ENCODE data around the gene NOS1AP. TPM values are rescaled to one million over a fixed set of nuclear protein-coding genes. Genes with fewer than 3 reads are reported as not detected.
"Not testable (repeated sequence)": the region's sequence is repeated elsewhere in the genome, so short reads cannot be mapped to it uniquely, and the experiment has no call there.

NOS1AP gene
- total and polyA plus RNA-seq, 2 donors (not counting 3 experiments of a cell fraction or from before 2014, with no cell fraction given): 1.3 to 5.4 TPM

GRCh38 chr1:162417650-162418049 is 348.2 kb downstream of the NOS1AP start:
- Histone ChIP-seq H3K4me1 (ENCODE audit: control insufficient read depth, extremely low read depth, insufficient read depth, low read length) (no peaks in the 10 kb centered on the region), H3K79me2 (ENCODE audit: control insufficient read depth, insufficient read depth, low read length) (no peaks in the 10 kb centered on the region), H3K9me3 (replicated peaks; ENCODE audit: control insufficient read depth, insufficient read depth, low read length) (no peaks in the 10 kb centered on the region), H4K20me1 (replicated peaks; ENCODE audit: control insufficient read depth, extremely low read depth, insufficient read depth, low read length) (no peaks in the 10 kb centered on the region), H3K27me3 (ENCODE audit: control insufficient read depth in 2 of 2, insufficient read depth in 2 of 2, low read length in 2 of 2) (no peaks in the 10 kb centered on the region), H3K36me3 (ENCODE audit: control insufficient read depth in 2 of 2, extremely low read depth in 1 of 2, insufficient read depth in 2 of 2, low read length in 2 of 2) (no peaks in the 10 kb centered on the region), H3K27ac (ENCODE audit: insufficient read depth, low read depth, low read length) (no peak overlapping the region), H3K4me2 (ENCODE audit: insufficient read depth, low read length) (no peak overlapping the region), H3K9ac (replicated peaks; ENCODE audit: extremely low read depth, insufficient read depth, low read length) (no peak overlapping the region), H3K9me1 (replicated peaks; ENCODE audit: control insufficient read depth, extremely low read depth, insufficient read depth, low read length) (no peaks in the 10 kb centered on the region), H2AFZ (ENCODE audit: low read depth, low read length) (no peak overlapping the region), H3K4me3 (replicated peaks in 1 of 3; ENCODE audit: insufficient read depth in 1 of 3, low read depth in 1 of 3, low read length in 3 of 3) (no peak overlapping the region)
- no peak for FAIRE-seq
- intact Hi-C loops (cut with micrococcal nuclease): no loop called here
- DNase-seq (ENCODE audit: low read depth, low spot score): no peak
- CTCF ChIA-PET: no interaction called here
- no peak for TF ChIP-seq MAX (IDR thresholded peaks at IDR 0.05; ENCODE audit: insufficient read depth, insufficient read length)
- TF ChIP-seq MYC (IDR thresholded peaks at IDR 0.05; ENCODE audit: low read depth, low read length): no peak
- TF ChIP-seq FOS (IDR thresholded peaks at IDR 0.05; ENCODE audit: borderline replicate concordance, insufficient read depth, low read length): no peak
- TF ChIP-seq CTCF (IDR thresholded peaks at IDR 0.05; ENCODE audit: extremely low read depth in 1 of 2, insufficient read depth in 1 of 2, low read depth in 1 of 2, low read length in 2 of 2): no peak
- TF ChIP-seq GATA2 (IDR thresholded peaks at IDR 0.05; ENCODE audit: insufficient read depth, insufficient read length, low read depth, low read length): no peak
- no peak for TF ChIP-seq EZH2 (IDR thresholded peaks at IDR 0.05; ENCODE audit: borderline replicate concordance, low read depth, low read length, severe bottlenecking)
- TF ChIP-seq POLR2A (IDR thresholded peaks at IDR 0.05; ENCODE audit: low read depth, low read length): no peak
- no peak for TF ChIP-seq POLR2AphosphoS5 (IDR thresholded peaks at IDR 0.05; ENCODE audit: insufficient read depth, low read depth, low read length)
- TF ChIP-seq JUN (IDR thresholded peaks at IDR 0.05; ENCODE audit: borderline replicate concordance, insufficient read depth, insufficient read length, low read depth): no peak
- BruUV-seq (replicated peaks): no TSS peak
- dilution Hi-C loops (cut with MboI; ENCODE audit: extremely low pct_ligation_motif_present, low sequenced_read_pairs): no loop called here
- POLR2A ChIA-PET: no interaction called here

- H3K4me2 ChIP-seq (ENCODE audit: insufficient read depth, low read length); H3K27me3 ChIP-seq (ENCODE audit: control insufficient read depth in 2 of 2, insufficient read depth in 2 of 2, low read length in 2 of 2); DNase-seq (ENCODE audit: low read depth, low spot score); BruUV-seq (replicated peaks); CTCF ChIA-PET; H3K4me1 ChIP-seq (ENCODE audit: control insufficient read depth, extremely low read depth, insufficient read depth, low read length); H3K36me3 ChIP-seq (ENCODE audit: control insufficient read depth in 2 of 2, extremely low read depth in 1 of 2, insufficient read depth in 2 of 2, low read length in 2 of 2); H4K20me1 ChIP-seq (replicated peaks; ENCODE audit: control insufficient read depth, extremely low read depth, insufficient read depth, low read length); dilution Hi-C loops (cut with MboI; ENCODE audit: extremely low pct_ligation_motif_present, low sequenced_read_pairs); H3K9me3 ChIP-seq (replicated peaks; ENCODE audit: control insufficient read depth, insufficient read depth, low read length); H3K27ac ChIP-seq (ENCODE audit: insufficient read depth, low read depth, low read length); POLR2A ChIA-PET; FAIRE-seq; H2AFZ ChIP-seq (ENCODE audit: low read depth, low read length); H3K9ac ChIP-seq (replicated peaks; ENCODE audit: extremely low read depth, insufficient read depth, low read length); H3K4me3 ChIP-seq (replicated peaks in 1 of 3; ENCODE audit: insufficient read depth in 1 of 3, low read depth in 1 of 3, low read length in 3 of 3); H3K79me2 ChIP-seq (ENCODE audit: control insufficient read depth, insufficient read depth, low read length); H3K9me1 ChIP-seq (replicated peaks; ENCODE audit: control insufficient read depth, extremely low read depth, insufficient read depth, low read length); intact Hi-C loops (cut with micrococcal nuclease): not testable (repeated sequence)
Measured at GRCh38 chr1:162418584-162418983, 349.1 kb downstream of the NOS1AP start.

GRCh38 chr1:162419450-162419931 is 350.0 kb downstream of the NOS1AP start:
- dilution Hi-C loops (cut with MboI; ENCODE audit: extremely low pct_ligation_motif_present, low sequenced_read_pairs); FAIRE-seq; H3K27ac ChIP-seq (ENCODE audit: insufficient read depth, low read depth, low read length); H4K20me1 ChIP-seq (replicated peaks; ENCODE audit: control insufficient read depth, extremely low read depth, insufficient read depth, low read length); DNase-seq (ENCODE audit: low read depth, low spot score); H3K27me3 ChIP-seq (ENCODE audit: control insufficient read depth in 2 of 2, insufficient read depth in 2 of 2, low read length in 2 of 2); H2AFZ ChIP-seq (ENCODE audit: low read depth, low read length); H3K9ac ChIP-seq (replicated peaks; ENCODE audit: extremely low read depth, insufficient read depth, low read length); H3K36me3 ChIP-seq (ENCODE audit: control insufficient read depth in 2 of 2, extremely low read depth in 1 of 2, insufficient read depth in 2 of 2, low read length in 2 of 2); H3K79me2 ChIP-seq (ENCODE audit: control insufficient read depth, insufficient read depth, low read length); H3K4me3 ChIP-seq (replicated peaks in 1 of 3; ENCODE audit: insufficient read depth in 1 of 3, low read depth in 1 of 3, low read length in 3 of 3); H3K9me1 ChIP-seq (replicated peaks; ENCODE audit: control insufficient read depth, extremely low read depth, insufficient read depth, low read length); intact Hi-C loops (cut with micrococcal nuclease); CTCF ChIA-PET; H3K9me3 ChIP-seq (replicated peaks; ENCODE audit: control insufficient read depth, insufficient read depth, low read length); BruUV-seq (replicated peaks); H3K4me1 ChIP-seq (ENCODE audit: control insufficient read depth, extremely low read depth, insufficient read depth, low read length); H3K4me2 ChIP-seq (ENCODE audit: insufficient read depth, low read length): not testable (repeated sequence)
- POLR2A ChIA-PET: interaction anchor here (0.5 kb wide), 1 partner anchor 91 kb away, joined by 3 read pairs; no protein-coding TSS in a partner anchor
